LNCaP clone FGC (cell line): ENCODE data around the gene ERICH2.

ENCODE experiments used
- DNase-seq: peaks from one replicate; pipeline ENCODE4 v3.0.0-alpha.2; 2011; ENCODE audit warnings: low read depth
- H3K4me3 ChIP-seq: 2 replicates; pipeline ENCODE4 v1.5.1; 2011; ENCODE audit warnings: mild to moderate bottlenecking, low read depth, low read length, control low read depth
- CTCF ChIP-seq: IDR thresholded peaks from 2 replicates; pipeline ENCODE4 v1.5.1; 2012; ENCODE audit warnings: mild to moderate bottlenecking; ENCODE audit not compliant: control insufficient read depth, insufficient read depth; ENCODE audit errors: extremely low read depth

The ERICH2 gene

GRCh38 chr2:170840717-170841210, 70.6 kb downstream of the ERICH2 start:
- no peak for TF ChIP-seq CTCF
- no peak for DNase-seq
- H3K4me3 ChIP-seq, result no peak overlapping the region

GRCh38 chr2:170842785-170843184, 72.6 kb downstream of the ERICH2 start:
- no peak for TF ChIP-seq CTCF
- no peak for DNase-seq
- H3K4me3 ChIP-seq, result no peak overlapping the region

GRCh38 chr2:170843656-170844055, 73.5 kb downstream of the ERICH2 start:
- H3K4me3 ChIP-seq, result no peak overlapping the region
- no peak for TF ChIP-seq CTCF
- DNase-seq, result peak; percentile 10

- no peak overlapping the region for H3K4me3 ChIP-seq
- peak; percentile 12; the same call in 1 of the 2 replicates for TF ChIP-seq CTCF
- DNase-seq, result no peak
These were observed 75.2 kb downstream of the ERICH2 start for GRCh38 chr2:170845343-170845742.

GRCh38 chr2:170846314-170846713, 76.1 kb downstream of the ERICH2 start:
- peak; percentile 86 for DNase-seq
- no peak for TF ChIP-seq CTCF
- H3K4me3 ChIP-seq, result no peak overlapping the region

- TF ChIP-seq CTCF, result no peak
- no peak for DNase-seq
- no peak overlapping the region for H3K4me3 ChIP-seq
These were observed 77.5 kb downstream of the ERICH2 start for GRCh38 chr2:170847716-170848115.
